Measurements from ENCODE around the gene C2orf78. TPM values are rescaled to one million over a fixed set of nuclear protein-coding genes. Genes with fewer than 3 reads are reported as not detected.

The C2orf78 gene
- total RNA-seq, 1 donor from 2014 or later: not detected

Other genes starting within 250 kb of the C2orf78 start
- gene NAT8, start 141.8 kb upstream of the C2orf78 start, total RNA-seq: not detected
- gene TPRKB, start 46.8 kb upstream of the C2orf78 start, total RNA-seq: 16.1 TPM
- gene DUSP11, start 4.1 kb upstream of the C2orf78 start, total RNA-seq: 23.1 TPM
- gene STAMBP, start 44.8 kb downstream of the C2orf78 start, total RNA-seq: 41.5 TPM
- gene ACTG2, start 108.8 kb downstream of the C2orf78 start, total RNA-seq: 4.4 TPM
- 38.8 TPM for gene DGUOK, start 142.7 kb downstream of the C2orf78 start, total RNA-seq
- gene TET3, start 200.7 kb downstream of the C2orf78 start, total RNA-seq: 12.1 TPM